Esophagus muscularis mucosa (tissue), 4 donors: Measurements from ENCODE around the gene MDFIC. TPM values are rescaled to one million over a fixed set of nuclear protein-coding genes. Genes with fewer than 3 reads are reported as not detected.

Experiments
- DNase-seq: peaks from one replicate; pipeline ENCODE4 v3.0.0-alpha.2; 2017; ENCODE audit errors: extremely low spot score
- H3K27ac ChIP-seq, 4 donors: fragments of 200-600 bp; sonication (generic); replicated peaks in 1 of 4; 1 replicate in 3 of 4; 2 replicates in 1 of 4; pipeline ENCODE4 v1.5.1; 2016 to 2019; ENCODE audit warnings: mild to moderate bottlenecking in 1 of 4
- H3K27me3 ChIP-seq, 4 donors: fragments of 200-600 bp; sonication (generic); one replicate each; pipeline versions ENCODE4 v1.5.1 to v1.6.0; 2016 to 2019
- H3K36me3 ChIP-seq, 4 donors: fragments of 200-600 bp; sonication (generic); one replicate each; pipeline ENCODE4 v1.5.1; 2016 to 2019
- H3K4me1 ChIP-seq, 4 donors: fragments of 200-600 bp; sonication (generic); one replicate each; pipeline ENCODE4 v1.5.1; 2016 to 2019
- H3K4me3 ChIP-seq, 4 donors: fragments of 200-600 bp; sonication (generic); 1 replicate in 2 of 4; 2 replicates in 2 of 4; pipeline ENCODE4 v1.5.1; 2016 to 2019; ENCODE audit warnings: mild to moderate bottlenecking in 4 of 4, moderate library complexity in 1 of 4
- H3K9me3 ChIP-seq, 4 donors: fragments of 200-600 bp; sonication (generic); 1 replicate in 3 of 4; 2 replicates in 1 of 4; pipeline ENCODE4 v1.5.1; 2016 to 2019
- EP300 ChIP-seq: sonication (generic); formaldehyde crosslinking; IDR thresholded peaks from one replicate; pipeline ENCODE4 v1.6.1; 2017; ENCODE audit warnings: antibody characterized with exemption
- POLR2A ChIP-seq: fragments of 450-650 bp; IDR thresholded peaks from one replicate; pipeline ENCODE4 v1.6.1; 2017; ENCODE audit warnings: antibody characterized with exemption, moderate library complexity, mild to moderate bottlenecking, low read depth
- POLR2AphosphoS5 ChIP-seq, 2 donors: sonication (generic); formaldehyde crosslinking; IDR thresholded peaks; one replicate each; pipeline ENCODE4 v1.6.1; 2017; ENCODE audit warnings: antibody characterized with exemption in 2 of 2
- WGBS: methylation state at CpG from one replicate; pipeline ENCODE4 v1.1.5; 2018; 5-methylcytosine and 5-hydroxymethylcytosine counted together
- intact Hi-C: fragments of 100-400 bp; cut with DNase I; formaldehyde crosslinking; loops from one replicate; pipeline ENCODE4 v1.15.1; 2023
- total RNA-seq, 4 donors: library from RNA; depleted of rRNA; stranded (reverse); fragments of >200 nt; gene quantifications; one replicate each; pipeline versions ENCODE4 v1.1.0 to v1.2.1, GENCODE V29; 2016
- TF ChIP-seq, protein P1 (sequence below), 3 experiments: fragments of 200-600 bp in 2 of 3; fragments of 450-650 bp in 1 of 3; sonication (generic) in 2 of 3; IDR thresholded peaks; one replicate each; pipeline ENCODE4 v1.5.1; 2017 to 2019; ENCODE audit warnings: antibody characterized with exemption in 3 of 3, mild to moderate bottlenecking in 2 of 3, moderate library complexity in 1 of 3

The MDFIC gene
- total RNA-seq, 4 donors from 2014 or later, result 34.5 to 71.3 (median 36.5) TPM

GRCh38 chr7:115058726-115059125 lies 136.8 kb downstream of the MDFIC start:
- Histone ChIP-seq H3K4me1 (peaks cover 6 to 18% (median 14%) of the 10 kb centered on the region in 4 donors), H3K36me3 (no peaks in the 10 kb centered on the region), H3K4me3 (no peak overlapping the region), H3K27me3 (no peaks in the 10 kb centered on the region), H3K9me3 (no peaks in the 10 kb centered on the region), H3K27ac (no peak overlapping the region)
- WGBS, result 80% methylated on average over 3 of the region's 3 CpGs
- intact Hi-C loops, result no loop called here
- TF ChIP-seq POLR2AphosphoS5 (IDR thresholded peaks at IDR 0.05), result no peak
- no peak for TF ChIP-seq EP300
- TF ChIP-seq, protein P1, sequence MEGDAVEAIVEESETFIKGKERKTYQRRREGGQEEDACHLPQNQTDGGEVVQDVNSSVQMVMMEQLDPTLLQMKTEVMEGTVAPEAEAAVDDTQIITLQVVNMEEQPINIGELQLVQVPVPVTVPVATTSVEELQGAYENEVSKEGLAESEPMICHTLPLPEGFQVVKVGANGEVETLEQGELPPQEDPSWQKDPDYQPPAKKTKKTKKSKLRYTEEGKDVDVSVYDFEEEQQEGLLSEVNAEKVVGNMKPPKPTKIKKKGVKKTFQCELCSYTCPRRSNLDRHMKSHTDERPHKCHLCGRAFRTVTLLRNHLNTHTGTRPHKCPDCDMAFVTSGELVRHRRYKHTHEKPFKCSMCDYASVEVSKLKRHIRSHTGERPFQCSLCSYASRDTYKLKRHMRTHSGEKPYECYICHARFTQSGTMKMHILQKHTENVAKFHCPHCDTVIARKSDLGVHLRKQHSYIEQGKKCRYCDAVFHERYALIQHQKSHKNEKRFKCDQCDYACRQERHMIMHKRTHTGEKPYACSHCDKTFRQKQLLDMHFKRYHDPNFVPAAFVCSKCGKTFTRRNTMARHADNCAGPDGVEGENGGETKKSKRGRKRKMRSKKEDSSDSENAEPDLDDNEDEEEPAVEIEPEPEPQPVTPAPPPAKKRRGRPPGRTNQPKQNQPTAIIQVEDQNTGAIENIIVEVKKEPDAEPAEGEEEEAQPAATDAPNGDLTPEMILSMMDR (IDR thresholded peaks at IDR 0.05), result no peak
- TF ChIP-seq POLR2A, result no peak
- no peak for DNase-seq

DNA sequence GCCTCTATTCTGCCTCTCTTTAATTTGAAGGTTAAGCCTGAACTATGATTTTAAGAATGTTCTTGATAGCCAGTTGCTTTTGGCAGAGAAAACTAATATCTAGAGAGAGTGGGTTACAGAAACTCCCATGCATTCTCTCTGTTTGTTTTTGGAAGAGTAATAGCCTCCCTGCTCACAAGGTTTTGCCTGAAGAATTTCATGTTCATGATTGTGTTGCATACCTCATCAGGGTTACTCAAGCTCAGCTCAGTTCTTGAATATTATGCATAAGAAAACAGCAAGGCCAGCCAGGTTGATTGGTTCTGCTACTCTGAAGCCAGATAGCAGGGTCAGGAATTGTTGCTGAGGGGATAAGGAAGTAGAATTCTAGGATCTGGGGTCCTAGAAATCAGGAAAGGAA lies 137.4 kb downstream of the MDFIC start:
- no peak for TF ChIP-seq EP300
- no peak for TF ChIP-seq POLR2AphosphoS5 (IDR thresholded peaks at IDR 0.05)
- TF ChIP-seq POLR2A, result no peak
- TF ChIP-seq, protein P1 (IDR thresholded peaks at IDR 0.05), result no peak
- Histone ChIP-seq H3K36me3 (no peaks in the 10 kb centered on the region), H3K27me3 (no peaks in the 10 kb centered on the region), H3K9me3 (no peaks in the 10 kb centered on the region), H3K27ac (no peak overlapping the region), H3K4me3 (no peak overlapping the region), H3K4me1 (peaks cover 6 to 18% (median 14%) of the 10 kb centered on the region in 4 donors)
- DNase-seq, result no peak
- intact Hi-C loops, result no loop called here

GRCh38 chr7:115060095-115060870 lies 138.4 kb downstream of the MDFIC start:
- 76% methylated on average over 5 of the region's 5 CpGs for WGBS
- Histone ChIP-seq H3K36me3 (no peaks in the 10 kb centered on the region), H3K27ac (no peak overlapping the region), H3K9me3 (no peaks in the 10 kb centered on the region), H3K4me3 (no peak overlapping the region), H3K27me3 (no peaks in the 10 kb centered on the region), H3K4me1 (peaks cover 6 to 18% (median 14%) of the 10 kb centered on the region in 4 donors)
- no peak for DNase-seq
- intact Hi-C loops, result no loop called here
- TF ChIP-seq, protein P1 (IDR thresholded peaks at IDR 0.05), result no peak
- TF ChIP-seq POLR2AphosphoS5 (IDR thresholded peaks at IDR 0.05), result no peak
- no peak for TF ChIP-seq EP300
- no peak for TF ChIP-seq POLR2A

- no peaks in the 10 kb centered on the region for H3K4me1 ChIP-seq
- H3K9me3 ChIP-seq, result no peaks in the 10 kb centered on the region
- no peak overlapping the region for H3K27ac ChIP-seq
- WGBS, result 77% methylated on average over 2 of the region's 2 CpGs
- DNase-seq, result no peak
- intact Hi-C loops, result no loop called here
- H3K4me3 ChIP-seq, result no peak overlapping the region
- TF ChIP-seq POLR2AphosphoS5 (IDR thresholded peaks at IDR 0.05) (no peak), POLR2A (no peak), EP300 (no peak)
- TF ChIP-seq, protein P1 (IDR thresholded peaks at IDR 0.05), result no peak
- H3K36me3 ChIP-seq, result no peaks in the 10 kb centered on the region
- no peaks in the 10 kb centered on the region for H3K27me3 ChIP-seq
These were observed 144.2 kb downstream of the MDFIC start for GRCh38 chr7:115066050-115066449.

GRCh38 chr7:115066634-115067033 lies 144.7 kb downstream of the MDFIC start:
- TF ChIP-seq EP300, result no peak
- DNase-seq, result no peak
- no peak overlapping the region for H3K4me3 ChIP-seq
- H3K36me3 ChIP-seq, result no peaks in the 10 kb centered on the region
- H3K9me3 ChIP-seq, result no peaks in the 10 kb centered on the region
- intact Hi-C loops, result no loop called here
- no peaks in the 10 kb centered on the region for H3K4me1 ChIP-seq
- WGBS, result 55% methylated on average over 1 of the region's 1 CpG
- no peak overlapping the region for H3K27ac ChIP-seq
- H3K27me3 ChIP-seq, result no peaks in the 10 kb centered on the region
